Esophagus (tissue), 2 donors: ENCODE measurements around the gene SIPA1L3. TPM values are rescaled to one million over a fixed set of nuclear protein-coding genes. Genes with fewer than 3 reads are reported as not detected.

Experiments used
- H3K27ac ChIP-seq, 2 donors: one replicate each; pipeline ENCODE4 v1.5.1; 2013; ENCODE audit warnings: low read depth in 2 of 2, mild to moderate bottlenecking in 2 of 2, inconsistent platforms in 1 of 2, low read length in 1 of 2, moderate library complexity in 1 of 2
- H3K27me3 ChIP-seq, 2 donors: one replicate each; pipeline ENCODE4 v1.6.1; 2013; ENCODE audit warnings: low read length in 2 of 2, control low read depth in 1 of 2, mild to moderate bottlenecking in 1 of 2; ENCODE audit not compliant: insufficient read depth in 2 of 2, control insufficient read depth in 1 of 2
- H3K36me3 ChIP-seq, 2 donors: one replicate each; pipeline ENCODE4 v1.6.1; 2013; ENCODE audit warnings: low read length in 1 of 2; ENCODE audit not compliant: control insufficient read depth in 2 of 2, insufficient read depth in 2 of 2
- H3K4me1 ChIP-seq, 2 donors: one replicate each; pipeline ENCODE4 v1.6.1; 2013; ENCODE audit warnings: low read length in 1 of 2; ENCODE audit not compliant: control insufficient read depth in 2 of 2, insufficient read depth in 2 of 2
- H3K4me3 ChIP-seq, 2 donors: one replicate each; pipeline ENCODE4 v1.5.1; 2013; ENCODE audit warnings: low read length in 2 of 2, mild to moderate bottlenecking in 2 of 2, low read depth in 1 of 2, moderate library complexity in 1 of 2
- H3K9me3 ChIP-seq, 2 donors: one replicate each; pipeline ENCODE4 v1.6.1; 2013; ENCODE audit warnings: mild to moderate bottlenecking in 2 of 2, low read depth in 1 of 2, low read length in 1 of 2, moderate library complexity in 1 of 2; ENCODE audit not compliant: control insufficient read depth in 2 of 2, insufficient read depth in 1 of 2
- whole genome bisulfite sequencing, 2 donors: extraction: QIAGEN DNeasy Blood & Tissue Kit; methylation state at CpG; one replicate each; pipeline ENCODE4 v1.1.7; 2013; 5-methylcytosine and 5-hydroxymethylcytosine counted together
- polyA plus RNA-seq, 2 donors: library from polyadenylated mRNA; stranded (reverse); fragments of 200-250 nt; gene quantifications; one replicate each; pipeline ENCODE4 v1.2.3, GENCODE V29; 2013
- donor health status: healthy with polysubstance abuse.
- donor health status: Bipolar disorder and iron deficiency.

The SIPA1L3 gene
- polyA plus RNA-seq, 2 donors: 4.1 to 11.0 TPM

DNA sequence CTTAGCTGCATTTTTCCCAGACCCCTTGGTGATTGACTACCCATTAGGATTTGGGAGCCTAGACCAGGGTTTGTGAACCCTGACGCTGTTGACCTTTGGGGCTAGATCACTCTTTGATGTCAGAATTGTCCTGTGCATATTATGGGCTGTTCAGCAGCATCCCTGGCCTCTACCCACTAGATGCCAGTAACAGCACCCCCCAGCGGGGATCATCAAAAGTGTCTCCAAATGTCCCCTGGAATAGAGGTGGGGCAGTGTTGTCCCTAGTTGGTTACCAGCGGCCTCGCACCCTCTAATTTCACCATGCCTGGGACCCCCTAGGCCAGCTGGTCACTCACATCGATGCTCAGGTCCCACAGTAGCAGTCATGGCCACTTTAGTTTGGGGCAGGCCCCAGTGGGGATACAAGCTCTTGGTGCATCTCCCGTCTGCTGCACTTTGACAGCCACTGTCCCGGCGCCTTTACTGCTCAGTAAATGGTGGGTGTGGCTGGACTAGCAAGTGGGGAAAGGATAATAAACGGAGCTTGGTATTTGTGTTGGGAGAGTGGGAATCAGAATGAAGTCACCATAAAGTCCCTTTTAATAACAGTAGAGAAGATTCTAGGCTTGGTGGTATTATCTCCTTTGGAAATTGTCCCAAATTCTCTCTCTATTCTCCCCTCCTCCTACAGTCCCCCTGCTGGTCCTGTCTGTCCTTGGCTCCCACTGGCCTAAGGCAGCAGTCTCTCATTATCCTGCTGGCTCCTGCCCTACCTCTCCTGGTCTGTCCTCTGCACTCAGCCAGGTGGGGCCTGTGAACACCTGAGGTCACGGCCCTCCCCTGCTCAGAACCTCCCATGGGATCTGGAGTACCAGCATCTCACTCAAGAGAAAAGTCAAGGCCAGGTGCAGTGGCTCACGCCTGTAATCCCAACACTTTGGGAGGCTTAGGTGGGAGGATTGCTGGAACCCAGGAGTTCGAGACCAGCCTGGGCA, 80.6 kb downstream of the SIPA1L3 start:
- WGBS, 2 donors: 79 to 80% methylated on average over 12 of the region's 12 CpGs
- Histone ChIP-seq H3K27me3 (no peaks in the 10 kb centered on the region), H3K4me1 (peaks cover 0 to 16% of the 10 kb centered on the region in 2 donors), H3K4me3 (no peak overlapping the region), H3K9me3 (no peaks in the 10 kb centered on the region), H3K27ac (no peak overlapping the region), H3K36me3 (no peaks in the 10 kb centered on the region)

DNA sequence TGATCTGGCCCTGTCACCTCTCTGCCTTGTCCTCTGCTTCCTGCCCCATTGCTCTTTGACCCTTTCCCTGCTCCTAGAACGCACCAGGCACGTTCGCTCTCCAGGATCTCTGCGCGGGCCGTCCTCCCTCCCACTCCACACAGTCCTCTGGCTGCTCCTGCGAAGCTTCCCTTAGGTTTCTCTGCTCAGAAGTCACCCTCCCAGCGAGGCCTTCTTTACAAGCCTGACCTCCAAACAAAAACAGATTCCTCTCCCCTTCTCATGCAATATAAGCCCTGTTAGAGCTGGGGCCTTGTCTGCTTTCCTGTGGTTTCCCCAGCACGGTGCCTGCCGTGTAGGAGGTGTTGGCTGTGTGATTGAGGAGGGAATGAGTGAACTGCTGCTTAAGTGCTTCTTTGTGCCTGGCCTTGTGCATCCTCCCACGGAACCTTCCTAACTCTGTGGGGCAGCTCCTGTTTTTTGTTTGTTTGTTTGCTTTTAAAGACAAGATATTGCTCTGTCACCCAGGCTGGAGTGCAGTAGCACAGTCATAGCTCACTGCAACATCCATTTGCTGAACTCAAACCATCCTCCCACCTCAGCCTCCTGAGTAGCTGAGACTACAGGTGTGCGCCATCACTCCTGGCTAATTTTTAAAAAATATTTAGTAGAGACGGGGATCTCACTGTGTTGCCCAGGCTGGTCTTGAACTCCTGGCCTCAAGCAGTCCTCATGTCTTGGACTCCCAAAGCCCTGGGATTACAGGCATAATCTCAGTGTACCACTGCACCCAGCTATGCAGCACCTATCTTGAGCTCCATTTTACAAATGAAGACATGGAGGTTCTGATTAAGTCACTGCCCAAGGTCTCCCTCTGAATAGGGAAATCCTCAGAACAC, 82.0 kb downstream of the SIPA1L3 start:
- H3K36me3 ChIP-seq: no peaks in the 10 kb centered on the region
- WGBS, 2 donors: 82 to 85% methylated on average over 13 of the region's 13 CpGs
- no peak overlapping the region for H3K4me3 ChIP-seq
- no peaks in the 10 kb centered on the region for H3K9me3 ChIP-seq
- H3K27me3 ChIP-seq: no peaks in the 10 kb centered on the region
- no peak overlapping the region for H3K27ac ChIP-seq
- H3K4me1 ChIP-seq: peaks cover 0 to 14% of the 10 kb centered on the region in 2 donors

GRCh38 chr19:37989855-37990254, 82.8 kb downstream of the SIPA1L3 start:
- WGBS, 2 donors: 80 to 85% methylated on average over 7 of the region's 7 CpGs
- Histone ChIP-seq H3K9me3 (no peaks in the 10 kb centered on the region), H3K27me3 (no peaks in the 10 kb centered on the region), H3K36me3 (no peaks in the 10 kb centered on the region), H3K4me1 (peaks cover 0 to 14% of the 10 kb centered on the region in 2 donors), H3K27ac (no peak overlapping the region), H3K4me3 (no peak overlapping the region)

GRCh38 chr19:37990362-37990761, 83.4 kb downstream of the SIPA1L3 start:
- Histone ChIP-seq H3K27ac (no peak overlapping the region), H3K36me3 (no peaks in the 10 kb centered on the region), H3K4me1 (peaks cover 0 to 14% of the 10 kb centered on the region in 2 donors), H3K9me3 (no peaks in the 10 kb centered on the region), H3K27me3 (no peaks in the 10 kb centered on the region), H3K4me3 (no peak overlapping the region)
- 75 to 83% methylated on average over 10 of the region's 10 CpGs for WGBS, 2 donors

- Histone ChIP-seq H3K36me3 (no peaks in the 10 kb centered on the region), H3K27me3 (no peaks in the 10 kb centered on the region), H3K4me3 (no peak overlapping the region), H3K4me1 (peaks cover 0 to 14% of the 10 kb centered on the region in 2 donors), H3K9me3 (no peaks in the 10 kb centered on the region), H3K27ac (no peak overlapping the region)
- 77 to 79% methylated on average over 10 of the region's 10 CpGs for WGBS, 2 donors
Measured at GRCh38 chr19:37991176-37991835, 84.3 kb downstream of the SIPA1L3 start.

GRCh38 chr19:37991841-37992248, 84.8 kb downstream of the SIPA1L3 start:
- WGBS, 2 donors: 60 to 61% methylated on average over 4 of the region's 4 CpGs

GRCh38 chr19:37992761-37993160, 85.8 kb downstream of the SIPA1L3 start:
- Histone ChIP-seq H3K9me3 (no peaks in the 10 kb centered on the region), H3K27me3 (no peaks in the 10 kb centered on the region), H3K4me1 (peaks cover 0 to 15% of the 10 kb centered on the region in 2 donors), H3K27ac (no peak overlapping the region), H3K36me3 (no peaks in the 10 kb centered on the region), H3K4me3 (no peak overlapping the region)
- 94 to 96% methylated on average over 9 of the region's 9 CpGs for WGBS, 2 donors

More at GRCh38 chr19:37991841-37992248, 84.8 kb downstream of the SIPA1L3 start:
- no peaks in the 10 kb centered on the region for H3K27me3 ChIP-seq
- peaks cover 0 to 14% of the 10 kb centered on the region in 2 donors for H3K4me1 ChIP-seq
- H3K4me3 ChIP-seq: no peak overlapping the region
- H3K27ac ChIP-seq: no peak overlapping the region
- H3K36me3 ChIP-seq: no peaks in the 10 kb centered on the region
- no peaks in the 10 kb centered on the region for H3K9me3 ChIP-seq

GRCh38 chr19:37994823-37995130, 87.8 kb downstream of the SIPA1L3 start:
- H3K27ac ChIP-seq: no peak overlapping the region
- no peaks in the 10 kb centered on the region for H3K9me3 ChIP-seq
- H3K36me3 ChIP-seq: no peaks in the 10 kb centered on the region
- no peaks in the 10 kb centered on the region for H3K27me3 ChIP-seq
- WGBS, 2 donors: 77 to 83% methylated on average over 8 of the region's 8 CpGs
- peaks cover 0 to 15% of the 10 kb centered on the region in 2 donors for H3K4me1 ChIP-seq
- no peak overlapping the region for H3K4me3 ChIP-seq

DNA sequence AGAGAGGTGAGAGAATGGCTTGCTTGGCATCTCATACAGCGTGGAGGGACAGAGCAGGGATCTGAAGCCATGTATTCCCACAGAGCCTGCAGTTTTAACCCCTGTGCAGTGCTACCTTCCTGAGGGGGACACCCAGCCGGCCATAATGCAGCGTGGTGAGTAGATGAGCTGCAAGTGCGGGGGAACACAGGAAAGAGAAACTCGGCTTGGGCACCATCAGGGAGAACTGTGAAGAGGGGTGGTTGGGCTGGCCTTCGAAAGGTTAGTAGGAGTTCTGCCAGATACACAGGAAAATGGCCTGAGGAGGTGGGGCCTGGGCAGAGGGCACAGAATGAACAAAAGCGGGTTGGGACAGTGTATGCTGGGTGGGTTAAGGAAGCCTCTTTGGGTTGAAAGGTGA, 88.3 kb downstream of the SIPA1L3 start:
- no peak overlapping the region for H3K27ac ChIP-seq
- H3K36me3 ChIP-seq: no peaks in the 10 kb centered on the region
- peaks cover 0 to 13% of the 10 kb centered on the region in 2 donors for H3K4me1 ChIP-seq
- 92 to 95% methylated on average over 7 of the region's 7 CpGs for WGBS, 2 donors
- no peak overlapping the region for H3K4me3 ChIP-seq
- no peaks in the 10 kb centered on the region for H3K9me3 ChIP-seq
- H3K27me3 ChIP-seq: no peaks in the 10 kb centered on the region
